MV-4-11 (cell line): ENCODE data around the gene STX1A.

ENCODE experiments used
- DNase-seq: peaks from one replicate; lab custom pipeline; 2025; lab: John Stamatoyannopoulos, UW

Gene STX1A

DNA sequence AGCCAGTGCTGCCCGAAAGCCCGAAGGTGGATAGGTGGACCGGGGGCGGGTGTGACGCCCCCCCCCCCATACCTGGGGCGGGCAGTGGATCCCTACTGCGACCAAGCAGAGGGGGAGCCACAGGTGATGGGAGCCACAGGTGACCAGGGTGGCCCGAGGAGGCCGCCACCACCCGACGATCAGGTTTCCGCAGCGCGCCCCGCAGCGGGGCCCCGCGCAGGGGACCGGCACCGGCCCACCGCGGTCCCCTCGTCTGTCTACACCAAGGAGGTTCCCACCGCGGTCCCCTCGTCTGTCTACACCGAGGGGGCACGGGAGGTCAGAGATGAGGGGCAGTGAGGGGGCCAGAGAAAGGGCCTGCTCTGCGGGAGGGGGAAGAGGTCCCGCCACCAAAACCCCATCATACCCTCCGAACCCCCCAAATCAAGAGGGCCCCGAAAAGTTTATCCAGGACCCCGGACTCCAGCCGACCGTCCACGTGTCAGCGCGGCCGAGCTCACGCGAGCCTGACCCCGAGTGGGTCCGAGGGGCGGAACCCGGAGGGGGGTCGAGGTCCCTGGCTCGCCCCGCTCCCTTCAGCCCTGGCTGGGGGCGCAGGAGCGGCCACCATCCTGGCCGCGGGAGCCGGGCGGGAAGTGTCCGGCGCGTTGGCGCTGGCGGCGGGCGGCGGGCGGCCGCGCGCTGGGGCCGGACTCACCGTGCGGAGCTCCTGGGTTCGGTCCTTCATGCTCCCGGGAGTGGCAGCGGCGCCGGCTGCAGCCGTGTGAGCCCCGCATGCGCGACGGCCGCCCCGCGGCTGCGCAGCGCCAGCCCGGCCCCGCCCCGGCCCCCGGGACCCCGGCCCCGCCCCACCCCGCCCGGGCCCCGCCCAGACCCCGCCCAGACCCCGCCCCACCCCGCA lies at the start of gene STX1A:
Gene STX1A, minus strand, starts transcription at position 765 of the 901 bp plus-strand sequence. Its CDS starts 38 bp downstream, at position 727.
- peak; percentile 43 for DNase-seq

DNA sequence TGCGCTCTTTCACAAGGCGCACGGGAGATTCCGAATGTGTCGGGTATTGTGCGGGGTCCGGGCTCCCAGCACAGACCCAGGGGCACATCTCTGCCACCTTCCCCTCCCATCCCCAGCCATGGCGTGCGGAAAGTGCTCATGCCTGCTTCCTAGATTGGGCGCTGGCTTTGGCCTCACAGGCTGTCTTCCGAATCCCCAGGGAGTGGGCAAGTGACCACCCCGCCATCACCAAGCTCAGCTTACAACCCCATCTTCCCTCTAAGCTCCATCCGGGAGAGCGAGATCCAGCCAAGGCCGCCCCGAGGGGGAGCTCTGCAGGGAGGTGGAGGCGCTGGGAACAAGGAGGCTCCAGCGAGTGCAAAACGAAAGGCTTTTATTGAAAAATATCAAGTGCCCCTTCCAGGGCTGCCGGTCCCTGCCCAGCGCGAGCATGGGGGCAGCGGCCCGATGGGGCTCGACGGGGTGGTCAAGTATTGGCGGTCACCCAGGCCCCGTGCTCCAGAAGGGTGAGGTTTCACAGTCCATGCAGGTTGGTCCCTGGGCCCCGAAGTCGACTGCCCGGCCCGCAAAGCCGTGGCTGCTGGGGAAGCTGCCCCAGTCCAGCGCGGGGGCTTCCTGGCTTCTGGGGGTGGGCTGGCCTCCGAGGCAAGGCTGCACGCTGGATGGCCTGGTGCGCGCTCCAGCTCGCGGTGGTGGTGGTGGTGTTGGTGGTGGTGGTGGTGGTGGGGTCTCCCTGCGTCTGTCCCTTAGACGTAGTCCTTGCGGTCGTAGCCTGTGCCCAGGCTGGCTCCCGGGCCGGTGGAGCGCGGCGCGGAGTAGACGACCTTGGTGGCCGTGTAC lies 49.4 kb upstream of the STX1A start:
- no peak for DNase-seq

DNA sequence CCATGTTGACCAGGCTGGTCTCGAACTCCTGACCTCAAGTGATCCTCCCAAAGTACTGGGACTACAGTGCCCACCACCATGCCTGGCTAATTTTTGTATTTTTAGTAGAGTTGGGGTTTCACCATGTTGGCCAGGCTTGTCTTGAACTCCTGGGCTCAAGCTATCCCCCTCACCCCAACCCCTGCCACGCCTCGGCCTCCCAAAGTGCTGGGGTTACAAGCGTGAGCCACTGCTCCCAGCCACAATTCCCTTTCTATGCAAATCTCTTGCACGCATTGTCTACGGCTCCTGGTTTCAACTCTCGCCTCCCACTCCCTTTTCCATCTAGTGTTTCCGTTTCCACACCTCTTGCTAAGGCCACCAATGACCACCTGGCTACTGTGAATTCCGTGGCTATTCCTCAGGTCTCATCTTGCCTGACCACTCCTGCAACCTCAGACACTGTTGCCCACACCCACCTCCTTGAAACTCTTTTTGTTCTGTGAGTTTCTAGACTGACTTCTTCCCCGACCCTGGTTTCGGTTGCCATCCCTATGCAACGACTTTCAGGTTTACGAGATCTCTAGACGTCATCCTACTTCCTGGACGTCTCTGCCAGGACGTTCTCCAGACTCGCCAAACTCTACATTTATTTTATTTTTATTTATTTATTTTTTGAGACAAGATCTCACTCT lies 47.2 kb upstream of the STX1A start:
- DNase-seq, result no peak

DNA sequence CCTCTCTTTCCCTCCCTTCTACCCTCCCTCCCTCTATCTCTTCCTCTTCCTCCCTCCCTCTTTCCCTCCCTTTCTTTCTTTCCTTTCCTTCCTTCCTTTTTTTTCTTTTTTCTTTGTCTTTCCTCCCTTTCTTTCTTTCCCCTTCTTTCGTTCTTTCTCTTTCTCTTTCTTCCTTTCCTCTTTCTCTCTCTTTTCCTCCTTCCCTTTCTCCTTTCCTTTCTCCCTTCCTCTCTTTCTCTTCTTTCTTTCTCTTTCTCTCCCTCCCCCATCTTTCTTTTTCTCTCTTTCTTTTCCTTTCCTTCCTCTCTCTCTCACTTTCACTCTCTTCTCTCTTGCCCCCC lies 43.2 kb upstream of the STX1A start:
- no peak for DNase-seq

- no peak for DNase-seq
Observed at GRCh38 chr7:73761854-73762658, 42.6 kb upstream of the STX1A start.

DNA sequence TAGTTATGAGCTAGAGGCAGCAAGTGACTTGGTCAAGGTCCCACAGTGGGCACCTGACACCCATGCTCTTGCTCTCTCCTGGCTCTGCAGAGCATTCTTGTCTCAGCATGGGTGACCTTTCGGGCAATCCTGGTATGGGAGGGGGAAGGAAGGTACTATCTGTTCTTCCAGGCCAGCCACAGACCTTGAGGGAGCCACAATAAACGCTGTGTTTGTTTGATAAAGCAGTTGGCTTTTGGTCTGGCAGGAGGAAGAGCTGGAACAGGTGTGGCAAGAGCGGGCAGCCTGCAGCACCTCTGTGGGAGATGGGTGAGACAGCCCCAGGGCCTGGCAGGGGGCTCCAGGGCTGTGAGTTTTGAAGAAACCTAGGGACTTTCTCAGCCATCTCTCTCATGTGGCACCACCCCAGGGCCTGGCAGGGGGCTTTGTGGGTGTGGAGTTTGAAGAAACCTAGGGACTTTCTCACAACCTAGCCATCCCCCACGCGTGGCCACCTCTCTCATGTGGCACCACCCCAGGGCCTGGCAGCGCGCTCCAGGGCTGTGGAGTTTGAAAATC lies 39.2 kb upstream of the STX1A start:
- DNase-seq, result no peak

- peak; percentile 93 for DNase-seq
Observed at GRCh38 chr7:73749931-73750776, 30.7 kb upstream of the STX1A start.

- no peak for DNase-seq
Observed at GRCh38 chr7:73746378-73746777, 26.9 kb upstream of the STX1A start.

- DNase-seq, result no peak
Observed at GRCh38 chr7:73742753-73743641, 23.5 kb upstream of the STX1A start.

DNA sequence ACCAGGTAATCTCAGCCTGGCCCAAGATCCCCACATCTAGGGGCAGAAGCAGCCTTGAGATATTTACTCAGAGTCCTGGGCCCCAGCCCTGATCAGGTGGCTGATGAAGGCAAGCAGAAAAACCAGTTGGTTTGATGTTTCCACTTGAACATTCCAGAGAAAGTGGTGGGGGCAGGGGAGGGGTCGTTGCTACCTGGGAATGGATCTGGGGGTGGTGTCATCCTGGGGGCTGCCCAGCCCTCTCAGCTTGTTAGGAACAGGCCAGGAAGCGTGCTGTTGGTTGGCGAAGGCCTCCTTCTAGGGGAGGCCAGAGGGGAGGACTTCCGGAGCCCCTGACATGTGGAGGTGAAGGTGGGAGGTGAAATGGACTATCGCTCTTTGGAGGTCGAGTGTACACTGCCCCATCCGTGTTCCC lies 22.9 kb upstream of the STX1A start:
- DNase-seq, result no peak

- DNase-seq, result no peak
Observed at GRCh38 chr7:73741600-73741999, 22.1 kb upstream of the STX1A start.

DNA sequence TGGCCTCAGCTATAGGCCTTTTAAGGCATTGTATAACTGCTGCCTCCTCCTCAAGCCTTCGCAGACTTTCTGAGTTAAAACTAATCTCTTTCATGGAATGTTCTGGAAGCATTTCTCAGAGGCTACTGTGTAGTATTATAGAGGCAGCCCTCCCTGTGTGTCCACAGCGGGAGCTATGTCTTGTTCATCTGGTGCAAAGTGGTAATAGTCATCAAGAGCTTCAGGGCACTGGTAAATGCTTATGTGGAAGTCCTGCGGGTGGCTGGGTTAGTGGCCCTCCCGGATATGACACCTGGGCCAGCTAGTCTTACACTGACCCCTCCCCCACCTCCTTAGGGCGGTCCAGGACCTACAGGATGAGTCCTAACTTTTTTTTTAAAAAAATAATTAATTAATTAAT lies 21.3 kb upstream of the STX1A start:
- DNase-seq, result no peak

DNA sequence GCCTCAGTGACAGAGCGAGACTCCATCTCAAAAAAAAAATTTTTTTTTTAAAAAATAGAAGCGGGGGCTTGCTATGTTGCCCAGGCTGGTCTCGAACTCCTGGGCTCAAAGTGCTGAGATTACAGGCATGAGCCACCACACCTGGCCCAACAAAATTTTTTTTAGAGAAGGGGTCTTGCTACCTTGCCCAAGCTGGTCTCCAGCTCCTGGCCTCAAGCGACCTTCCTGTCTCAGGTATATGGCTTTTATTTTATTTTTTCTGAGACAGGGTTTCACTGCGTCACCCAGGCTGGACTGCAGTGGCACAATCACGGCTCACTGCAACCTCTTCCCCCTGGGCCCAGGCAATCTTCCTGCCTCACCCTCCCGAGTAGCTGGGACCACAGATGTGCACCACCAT lies 20.7 kb upstream of the STX1A start:
- DNase-seq, result no peak

- no peak for DNase-seq
Observed at GRCh38 chr7:73739387-73739767, 19.9 kb upstream of the STX1A start.

DNA sequence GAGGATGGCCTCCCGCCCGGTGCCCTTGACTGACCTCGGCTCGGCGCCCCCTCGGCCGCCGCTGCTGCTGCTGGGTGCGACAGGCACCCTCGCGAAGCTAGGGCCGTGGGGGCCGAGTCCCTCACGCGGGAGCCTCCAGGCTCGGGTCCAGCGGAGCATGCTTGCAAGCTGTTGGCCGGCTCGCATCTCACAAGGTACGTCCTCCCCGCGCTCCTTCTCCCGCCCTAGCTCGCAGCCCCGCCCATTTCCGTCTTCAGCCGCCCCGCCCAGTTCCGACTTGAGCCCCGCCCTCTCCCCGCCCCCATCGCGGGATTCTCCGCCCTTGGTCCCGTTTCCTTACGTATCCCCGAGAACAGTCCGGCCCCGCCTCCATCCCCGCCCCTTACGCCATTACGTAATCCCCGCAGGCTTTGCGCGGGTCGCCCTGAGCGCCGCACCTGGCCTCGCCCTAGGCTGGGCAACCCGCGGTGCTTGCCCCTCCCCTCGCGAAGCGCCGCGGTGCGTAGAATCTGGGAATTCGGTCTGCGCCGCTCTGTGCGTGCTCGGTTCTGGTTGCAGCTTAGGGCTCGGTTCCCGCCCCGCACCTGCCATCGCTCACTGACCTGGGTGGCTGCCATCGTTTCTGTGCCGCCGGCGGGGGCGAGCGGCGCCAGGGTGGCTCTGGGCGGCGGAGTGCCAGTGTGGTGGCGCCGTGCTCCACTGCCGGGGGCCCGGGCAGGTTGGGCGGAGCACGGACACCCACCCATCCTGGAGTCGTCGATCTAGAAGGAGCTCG lies 19.3 kb upstream of the STX1A start, which contains the start of gene ABHD11:
Gene ABHD11, minus strand, starts transcription at position 191 of the 775 bp plus-strand sequence. Its CDS starts 32 bp downstream, at position 159.
- peak; percentile 90 for DNase-seq

GRCh38 chr7:73738220-73738611 lies 18.7 kb upstream of the STX1A start:
- DNase-seq, result peak; percentile 40

GRCh38 chr7:73737491-73738219 lies 18.2 kb upstream of the STX1A start:
- no peak for DNase-seq

DNA sequence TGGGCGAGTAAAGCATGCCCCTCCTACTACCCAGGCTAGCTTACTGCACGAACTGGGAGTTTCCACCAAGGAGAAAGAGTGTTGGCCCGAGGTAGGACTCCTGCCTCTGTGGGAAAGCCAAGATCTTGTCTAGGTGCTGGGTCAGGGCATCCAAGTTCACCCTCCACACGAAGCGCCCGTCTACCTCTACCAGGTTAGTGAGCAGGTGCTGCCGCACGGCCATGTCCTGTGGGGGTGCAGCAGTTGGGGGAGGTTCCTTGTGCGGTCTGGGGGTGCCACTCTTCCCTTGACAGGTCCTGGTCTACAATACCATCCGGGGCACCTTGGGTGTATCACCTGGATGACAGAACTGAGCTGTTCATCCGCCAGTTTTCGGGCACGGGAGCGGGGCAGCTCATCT lies 17.4 kb upstream of the STX1A start:
- DNase-seq, result no peak
